ENCODE data around the gene CAPN15.
A peak's percentile ranks its signal among the peaks of the same experiment; 100 is the strongest.
"Not testable (repeated sequence)": the region's sequence is repeated elsewhere in the genome, so short reads cannot be mapped to it uniquely, and the experiment has no call there.

The CAPN15 gene

DNA sequence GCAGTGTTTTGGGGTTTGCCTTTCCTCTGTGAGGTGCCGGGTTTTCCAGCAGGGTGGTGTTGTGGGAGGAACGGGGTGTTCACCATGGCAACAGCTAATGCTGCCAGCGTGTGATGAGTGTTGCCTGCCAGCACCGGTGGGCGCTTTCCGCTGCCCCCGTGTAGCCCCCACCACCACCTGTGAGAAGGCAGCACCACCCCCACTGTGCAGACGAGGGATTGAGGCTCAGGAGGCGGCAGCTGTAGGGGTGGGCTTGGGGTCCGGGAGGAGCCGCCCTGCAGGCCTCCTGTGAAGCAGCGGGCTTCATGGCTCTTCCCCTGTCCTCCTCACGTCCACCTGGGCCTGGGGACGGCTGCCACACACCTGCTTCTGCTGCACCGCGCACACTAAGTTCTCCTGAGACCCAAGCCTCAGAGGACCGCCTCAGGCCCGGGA, 67.6 kb downstream of the CAPN15 start:
- DNase-seq: no peak

DNA sequence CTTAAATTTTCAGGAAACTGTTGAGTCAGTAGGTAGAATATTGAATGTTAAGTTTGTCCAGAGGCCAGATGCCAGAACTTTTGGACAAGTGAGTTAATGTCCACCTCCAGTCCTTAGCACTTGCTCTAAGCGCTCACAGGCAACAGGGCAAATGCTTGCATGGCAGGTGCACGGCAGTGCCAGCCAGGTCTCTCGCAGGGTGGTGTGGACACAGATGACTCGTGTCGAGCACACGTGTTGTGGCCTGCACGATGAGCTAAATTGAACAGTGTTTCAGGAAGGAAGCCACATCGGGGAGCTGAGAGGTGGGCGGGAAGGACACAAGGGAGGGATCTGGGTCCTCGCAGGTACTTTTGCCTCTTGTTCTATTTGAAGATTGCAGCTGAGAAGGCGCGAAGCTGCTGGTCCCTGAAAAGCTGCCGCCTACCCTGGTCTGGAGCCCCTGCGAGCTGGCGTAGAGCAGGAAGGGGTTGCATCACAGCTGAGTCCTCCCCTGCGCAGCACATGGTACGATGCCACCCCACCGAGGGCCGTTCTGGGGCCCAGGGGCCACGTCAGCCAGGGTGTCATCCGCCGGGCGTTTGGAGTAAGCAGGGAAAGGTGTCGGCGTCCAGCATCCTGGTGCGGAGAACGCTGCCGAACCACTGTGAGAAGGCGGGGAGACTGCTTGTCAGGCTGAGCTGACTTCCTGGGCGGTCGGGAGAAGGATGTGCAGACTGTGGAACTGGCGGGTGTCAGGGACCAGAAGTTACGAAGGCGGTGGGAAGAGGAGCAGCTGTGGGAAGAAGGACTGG, 68.6 kb downstream of the CAPN15 start:
- DNase-seq: peak; percentile 83

DNA sequence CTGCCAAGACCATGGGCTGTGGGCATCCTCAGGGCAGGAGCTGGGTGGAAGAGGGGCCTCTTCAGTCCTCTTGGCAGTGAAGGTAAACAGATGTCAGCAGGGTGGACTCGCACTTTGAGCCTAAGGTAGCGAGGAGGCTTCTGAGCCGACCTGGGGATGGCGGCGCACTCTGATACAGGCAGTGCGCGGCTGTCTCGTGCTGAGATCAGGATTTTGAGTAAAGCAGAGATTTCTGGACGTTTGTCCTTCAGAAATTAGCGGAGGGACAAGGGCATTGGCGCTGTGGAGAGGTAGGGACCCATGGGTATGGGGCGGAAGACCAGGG, 69.2 kb downstream of the CAPN15 start:
- DNase-seq: no peak

DNA sequence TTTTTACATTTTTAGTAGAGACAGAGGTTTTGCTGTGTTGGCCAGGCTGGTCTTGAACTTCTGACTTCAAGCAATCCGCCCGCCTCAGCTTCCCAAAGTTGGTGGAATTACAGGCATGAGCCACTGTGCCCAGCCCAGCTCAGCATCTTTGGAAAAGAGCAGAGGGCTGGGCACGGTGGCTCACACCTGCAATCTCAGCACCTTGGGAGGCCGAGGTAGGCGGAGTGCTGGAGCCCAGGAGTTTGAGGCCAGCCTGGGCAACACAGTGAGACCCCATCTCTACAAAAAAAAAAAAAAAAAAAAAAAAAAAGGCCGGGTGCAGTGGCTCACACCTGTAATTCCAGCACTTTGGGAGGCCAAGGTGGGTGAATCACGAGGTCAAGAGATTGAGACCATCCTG, 70.1 kb downstream of the CAPN15 start:
- DNase-seq: not testable (repeated sequence)

DNA sequence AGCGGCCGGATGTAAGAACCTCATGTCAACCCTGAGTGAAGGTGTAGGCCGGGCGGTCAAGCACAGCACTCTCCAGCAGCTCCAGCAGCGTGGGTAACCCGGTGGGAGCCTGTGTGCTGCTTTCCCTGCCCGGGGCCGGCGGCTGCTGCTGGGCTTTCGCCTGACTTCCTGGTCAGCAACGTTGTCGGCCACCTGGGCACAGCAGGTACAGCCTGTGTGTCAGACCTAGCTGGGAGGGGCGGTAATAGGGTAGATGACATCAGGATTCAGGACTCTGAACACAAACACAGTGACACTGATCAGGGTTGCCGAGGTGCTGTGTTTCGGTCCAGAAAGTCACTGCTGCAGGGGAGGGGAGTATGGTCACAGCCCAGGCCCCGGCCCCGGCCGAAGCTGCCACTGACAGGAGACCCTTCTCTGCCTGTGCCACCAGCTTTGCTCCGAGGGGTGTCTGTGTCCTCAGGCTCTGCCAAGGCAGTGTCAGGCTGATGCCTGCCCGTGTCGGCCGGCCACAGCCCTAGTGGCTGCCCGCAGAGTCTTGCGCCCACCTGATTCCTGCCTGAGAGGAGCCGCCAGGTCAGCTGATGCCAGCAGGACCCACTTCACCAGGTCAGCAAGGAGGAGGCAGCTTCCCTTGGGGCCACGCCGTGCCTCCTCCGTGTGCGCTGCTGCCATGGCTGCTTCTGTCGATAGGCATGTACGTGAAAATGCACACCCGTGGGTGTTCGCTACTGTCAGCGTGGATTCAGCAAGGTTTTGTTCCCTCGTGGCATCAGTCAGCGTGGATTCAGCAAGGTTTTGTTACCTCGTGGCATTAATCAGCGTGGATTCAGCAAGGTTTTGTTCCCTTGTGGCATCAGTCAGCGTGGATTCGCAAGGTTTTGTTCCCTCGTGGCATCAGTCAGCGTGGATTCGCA, 71.6 kb downstream of the CAPN15 start:
- DNase-seq: no peak

DNA sequence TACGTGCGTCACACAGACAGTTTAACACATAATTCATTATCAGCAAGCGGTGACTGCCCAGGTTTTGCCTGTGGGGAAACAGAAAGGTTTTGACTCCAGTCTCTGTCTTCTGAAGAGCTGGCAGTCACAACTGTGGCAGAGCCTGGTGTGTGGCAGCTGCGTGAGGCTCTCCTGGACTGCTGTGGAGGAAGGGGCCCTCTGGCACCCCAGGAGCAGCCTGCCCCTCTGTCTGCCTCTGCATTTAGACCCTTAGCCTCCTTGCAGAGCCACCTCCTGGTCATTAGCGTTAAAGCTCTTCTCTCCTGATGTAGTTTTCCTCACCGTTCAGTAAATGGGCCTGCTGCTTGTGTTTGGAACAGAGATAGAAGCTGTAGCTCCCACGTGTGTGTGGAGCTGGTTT, 73.3 kb downstream of the CAPN15 start:
- peak; percentile 34 for DNase-seq

DNA sequence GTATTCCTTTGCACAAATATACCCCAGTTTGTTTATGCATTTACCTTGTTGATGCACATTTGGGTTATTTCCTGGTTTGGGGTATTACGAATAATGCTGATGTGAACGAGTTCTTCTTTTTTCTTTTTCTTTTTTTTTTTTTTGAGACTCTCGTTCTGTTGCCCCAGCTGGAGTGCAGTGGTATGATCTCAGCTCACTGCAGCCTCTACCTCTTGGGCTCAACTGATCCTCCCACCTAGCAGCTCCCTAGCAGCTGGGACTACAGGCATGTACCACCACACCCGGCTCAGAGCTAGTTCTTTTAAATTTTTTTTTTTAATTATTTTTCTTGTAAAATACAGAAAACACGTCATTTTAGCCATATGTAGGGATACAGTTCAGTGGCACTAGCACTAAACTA, 76.4 kb downstream of the CAPN15 start:
- DNase-seq: no peak

All from GF-D8 (cell line).